SK-N-SH (cell line): ENCODE measurements around the gene FPR1. TPM values are rescaled to one million over a fixed set of nuclear protein-coding genes. Genes with fewer than 3 reads are reported as not detected.

Experiments
- CTCF ChIA-PET: fragments of 300-600, 350-600 bp; formaldehyde crosslinking; extraction: SDS; loops from one replicate; lab custom pipeline; 2021; lab: Yijun Ruan, JAX
- POLR2A ChIA-PET: fragments of 350-600 bp; sonication (Branson Sonifier 250); formaldehyde crosslinking; extraction: SDS; loops from one replicate; lab custom pipeline; 2020; ENCODE audit warnings: antibody characterized with exemption, inconsistent platforms; lab: Yijun Ruan, JAX
- DNase-seq: peaks from one replicate; pipeline ENCODE4 v3.0.0; 2012
- H2AFZ ChIP-seq: fragments of 200-600 bp; sonication (generic); 2 replicates; pipeline ENCODE4 v1.8.1; 2016; ENCODE audit warnings: antibody characterized with exemption, mild to moderate bottlenecking, low read depth
- H3F3A ChIP-seq: fragments of 200-600 bp; sonication (generic); replicated peaks from 2 replicates; pipeline ENCODE3; 2016; ENCODE audit warnings: antibody characterized with exemption, mild to moderate bottlenecking; ENCODE audit not compliant: insufficient read depth
- H3K27ac ChIP-seq, 2 experiments: fragments of 200-500 bp in 1 of 2; fragments of 200-600 bp in 1 of 2; sonication (Bioruptor generic) in 1 of 2; sonication (generic), shearing (Covaris generic) in 1 of 2; 2 replicates each; pipeline versions ENCODE4 v1.5.1 to v1.6.1; 2014 to 2016; ENCODE audit warnings: low read depth in 2 of 2, inconsistent platforms in 1 of 2, low read length in 1 of 2, mild to moderate bottlenecking in 1 of 2, mixed read lengths in 1 of 2
- H3K27me3 ChIP-seq: fragments of 200-600 bp; sonication (generic), shearing (Covaris generic); 2 replicates; pipeline ENCODE4 v1.6.1; 2016; ENCODE audit warnings: mixed run types; ENCODE audit not compliant: insufficient read depth
- H3K36me3 ChIP-seq, 2 experiments: fragments of 200-500 bp in 1 of 2; fragments of 200-600 bp in 1 of 2; sonication (Bioruptor generic) in 1 of 2; sonication (generic) in 1 of 2; replicated peaks in 1 of 2; 2 replicates each; pipeline versions ENCODE3 to v1.5.1; 2014 to 2016; ENCODE audit warnings: low read length in 1 of 2, mild to moderate bottlenecking in 1 of 2; ENCODE audit not compliant: insufficient read depth in 2 of 2, control insufficient read depth in 1 of 2
- H3K4me1 ChIP-seq, 2 experiments: fragments of 200-500 bp in 1 of 2; fragments of 200-600 bp in 1 of 2; sonication (Bioruptor generic) in 1 of 2; sonication (generic), shearing (Covaris generic) in 1 of 2; 2 replicates each; pipeline versions ENCODE4 v1.5.1 to v1.6.1; 2014 to 2016; ENCODE audit warnings: low read depth in 1 of 2, low read length in 1 of 2, mixed run types in 1 of 2; ENCODE audit not compliant: insufficient read depth in 2 of 2, control insufficient read depth in 1 of 2
- H3K4me2 ChIP-seq: fragments of 200-600 bp; sonication (generic), shearing (Covaris generic); 2 replicates; pipeline ENCODE4 v1.6.1; 2017; ENCODE audit warnings: mixed run types
- H3K4me3 ChIP-seq, 2 experiments: fragments of 200-500 bp in 1 of 2; fragments of 200-600 bp in 1 of 2; sonication (Bioruptor generic) in 1 of 2; sonication (generic), shearing (Covaris generic) in 1 of 2; 2 replicates each; pipeline versions ENCODE4 v1.5.1 to v1.8.1; 2014 to 2016; ENCODE audit warnings: low read depth in 2 of 2, inconsistent platforms in 1 of 2, low read length in 1 of 2, mild to moderate bottlenecking in 1 of 2, mixed read lengths in 1 of 2, moderate library complexity in 1 of 2
- H3K79me2 ChIP-seq: fragments of 200-600 bp; sonication (generic); 2 replicates; pipeline ENCODE4 v1.8.1; 2017; ENCODE audit warnings: mild to moderate bottlenecking; ENCODE audit not compliant: insufficient read depth
- H3K9ac ChIP-seq: fragments of 200-600 bp; sonication (generic); 2 replicates; pipeline ENCODE4 v1.6.1; 2017; ENCODE audit warnings: mixed run types
- H3K9me2 ChIP-seq: fragments of 200-600 bp; sonication (generic); 2 replicates; pipeline ENCODE4 v1.6.1; 2017; ENCODE audit warnings: mixed run types
- H3K9me3 ChIP-seq: fragments of 200-600 bp; sonication (generic); 2 replicates; pipeline ENCODE4 v1.6.1; 2017; ENCODE audit warnings: mixed run types, mild to moderate bottlenecking, moderate library complexity
- H4K20me1 ChIP-seq: fragments of 200-600 bp; sonication (generic); 2 replicates; pipeline ENCODE4 v1.6.1; 2017; ENCODE audit warnings: mild to moderate bottlenecking, mixed run types; ENCODE audit not compliant: insufficient read depth
- CTCF ChIP-seq: fragments of 200-600 bp; sonication (generic); IDR thresholded peaks from 2 replicates; pipeline ENCODE4 v1.6.1; 2017; ENCODE audit warnings: antibody characterized with exemption, mild to moderate bottlenecking, moderate library complexity
- ELF1 ChIP-seq: IDR thresholded peaks from 2 replicates; pipeline ENCODE4 v1.4.0; 2012
- FOXJ3 ChIP-seq: sonication (generic); formaldehyde crosslinking; IDR thresholded peaks from 2 replicates; pipeline ENCODE4 v1.5.1; 2020; ENCODE audit warnings: mild to moderate bottlenecking, missing genetic modification reagents
- FOXM1 ChIP-seq: IDR thresholded peaks from 2 replicates; pipeline ENCODE4 v1.4.0; 2012; ENCODE audit warnings: low read depth, mild to moderate bottlenecking
- JUND ChIP-seq: IDR thresholded peaks from 2 replicates; pipeline ENCODE4 v1.4.0; 2012
- MEF2A ChIP-seq: IDR thresholded peaks from 2 replicates; pipeline ENCODE4 v1.4.0; 2012; ENCODE audit warnings: low read depth, borderline replicate concordance
- PBX3 ChIP-seq: IDR thresholded peaks from 2 replicates; pipeline ENCODE4; 2012
- POLR2AphosphoS5 ChIP-seq: IDR thresholded peaks from 2 replicates; pipeline ENCODE4 v1.6.1; 2012; ENCODE audit warnings: low read depth, low read length
- REST ChIP-seq: IDR thresholded peaks from 2 replicates; pipeline ENCODE4 v1.6.1; 2012; ENCODE audit warnings: mild to moderate bottlenecking, low read depth, low read length, moderate library complexity
- RXRA ChIP-seq: IDR thresholded peaks from 2 replicates; pipeline ENCODE4 v1.4.0; 2012; ENCODE audit warnings: low read depth, mild to moderate bottlenecking, borderline replicate concordance
- SIN3A ChIP-seq: IDR thresholded peaks from 2 replicates; pipeline ENCODE4 v1.6.1; 2012; ENCODE audit warnings: low read depth, mild to moderate bottlenecking, low read length, moderate library complexity, borderline replicate concordance
- SMC3 ChIP-seq: IDR thresholded peaks from 2 replicates; pipeline ENCODE4 v1.6.1; 2012; ENCODE audit warnings: low read depth, low read length, improper control_type of control experiment
- TAF1 ChIP-seq: IDR thresholded peaks from 2 replicates; pipeline ENCODE4 v1.6.1; 2012; ENCODE audit warnings: low read depth, mild to moderate bottlenecking, low read length, moderate library complexity, borderline replicate concordance
- TCF12 ChIP-seq: IDR thresholded peaks from 2 replicates; pipeline ENCODE4 v1.4.0; 2012
- TEAD4 ChIP-seq: IDR thresholded peaks from 2 replicates; pipeline ENCODE4 v1.4.0; 2012; ENCODE audit warnings: mild to moderate bottlenecking, borderline replicate concordance; ENCODE audit not compliant: insufficient read depth
- USF2 ChIP-seq: fragments of 150-350 bp; IDR thresholded peaks from 2 replicates; pipeline ENCODE4 v1.6.1; 2017; ENCODE audit warnings: antibody characterized with exemption, low read length, low read depth, borderline replicate concordance
- WGBS: methylation state at CpG from one replicate; pipeline ENCODE4 v1.1.6; 2017; ENCODE audit warnings: low lambda C conversion rate; 5-methylcytosine and 5-hydroxymethylcytosine counted together
- polyA plus RNA-seq, 3 experiments: library from polyadenylated mRNA; depleted of rRNA; stranded (reverse); fragments of >200 nt; gene quantifications; 2 replicates each; pipeline ENCODE4 v1.2.3, GENCODE V29; 2012

The FPR1 gene
- polyA plus RNA-seq, 1 of the 3 experiments (the other 2 are of a cell fraction) = not detected

- Histone ChIP-seq H4K20me1 (no peaks in the 10 kb centered on the region), H3K27me3 (no peaks in the 10 kb centered on the region), H3K4me2 (no peak overlapping the region), H3K9me3 (no peaks in the 10 kb centered on the region), H3K4me3 (no peak overlapping the region), H3K9ac (no peak overlapping the region), H3K27ac (peak overlapping the region in 1 of 2 experiments; percentile 70; a peak in 2 of 4 replicates), H3K36me3 (no peaks in the 10 kb centered on the region), H3K4me1 (peaks cover 0 to 30% of the 10 kb centered on the region in 2 experiments; a peak in 1 of 4 replicates), H3K79me2 (no peaks in the 10 kb centered on the region), H3K9me2 (no peaks in the 10 kb centered on the region), H2AFZ (no peak overlapping the region), H3F3A (peaks cover 37% of the 10 kb centered on the region)
- ChIA-PET POLR2A (no interaction called here), CTCF (no interaction called here)
- no peak for TF ChIP-seq SMC3
- TF ChIP-seq TCF12 = no peak
- no peak for TF ChIP-seq REST
- no peak for TF ChIP-seq FOXM1
- TF ChIP-seq JUND = no peak
- TF ChIP-seq FOXJ3 = no peak
- TF ChIP-seq ELF1 = no peak
- no peak for TF ChIP-seq PBX3
- no peak for TF ChIP-seq TAF1
- no peak for TF ChIP-seq POLR2AphosphoS5
- TF ChIP-seq USF2 = no peak
- no peak for TF ChIP-seq SIN3A
- TF ChIP-seq CTCF = no peak
- no peak for TF ChIP-seq MEF2A
- no peak for TF ChIP-seq RXRA
- TF ChIP-seq TEAD4 = no peak
- WGBS = 4% methylated on average over 2 of the region's 2 CpGs
- no peak for DNase-seq
Observed at GRCh38 chr19:51788029-51788428, 36.4 kb upstream of the FPR1 start.
